MM.1S (cell line): ENCODE results near the gene PSMA5.

Experiments used
- DNase-seq: peaks from one replicate; pipeline ENCODE4 v3.0.0-alpha.2; 2015
- H2AFZ ChIP-seq: fragments of 300-600 bp; sonication (generic); 2 replicates; pipeline ENCODE4 v1.6.0; 2016; ENCODE audit warnings: antibody characterized with exemption, low read length
- H3F3A ChIP-seq: fragments of 300-600 bp; sonication (generic); 2 replicates; pipeline ENCODE4 v1.6.1; 2016; ENCODE audit warnings: mild to moderate bottlenecking, antibody characterized with exemption, low read length, moderate library complexity, mixed read lengths; ENCODE audit not compliant: insufficient read depth
- H3K27ac ChIP-seq: fragments of 300-600 bp; sonication (generic); 2 replicates; pipeline ENCODE4 v1.5.1; 2016; ENCODE audit warnings: mild to moderate bottlenecking, low read length
- H3K27me3 ChIP-seq: fragments of 300-600 bp; sonication (generic); replicated peaks from 2 replicates; pipeline ENCODE4 v1.6.0; 2016; ENCODE audit warnings: low read length; ENCODE audit not compliant: insufficient read depth
- H3K36me3 ChIP-seq: fragments of 300-600 bp; sonication (generic); replicated peaks from 2 replicates; pipeline ENCODE4 v1.6.1; 2016; ENCODE audit warnings: mild to moderate bottlenecking, low read length, mixed read lengths; ENCODE audit not compliant: insufficient read depth
- H3K4me1 ChIP-seq: fragments of 300-600 bp; sonication (generic); 2 replicates; pipeline ENCODE4 v1.6.1; 2016; ENCODE audit warnings: low read length, mixed read lengths
- H3K4me2 ChIP-seq: fragments of 300-600 bp; sonication (generic); 2 replicates; pipeline ENCODE4 v1.6.0; 2016; ENCODE audit warnings: low read depth, low read length
- H3K4me3 ChIP-seq: fragments of 300-600 bp; sonication (generic); 2 replicates; pipeline ENCODE4 v1.5.1; 2016; ENCODE audit warnings: low read length, mixed read lengths
- H3K79me2 ChIP-seq: fragments of 300-600 bp; sonication (generic); 2 replicates; pipeline ENCODE4 v1.6.1; 2016; ENCODE audit warnings: mixed run types, low read length, mixed read lengths
- H3K9ac ChIP-seq: fragments of 300-600 bp; sonication (generic); 2 replicates; pipeline ENCODE4 v1.6.1; 2016; ENCODE audit warnings: low read length, mixed read lengths
- H3K9me2 ChIP-seq: fragments of 300-600 bp; sonication (generic); replicated peaks from 2 replicates; pipeline ENCODE4 v1.6.1; 2016; ENCODE audit warnings: mild to moderate bottlenecking, low read length, mixed read lengths; ENCODE audit not compliant: insufficient read depth
- H3K9me3 ChIP-seq: fragments of 300-600 bp; sonication (generic); replicated peaks from 2 replicates; pipeline ENCODE4 v1.6.1; 2016; ENCODE audit warnings: mild to moderate bottlenecking, low read length, mixed read lengths; ENCODE audit not compliant: insufficient read depth
- H4K20me1 ChIP-seq: fragments of 300-600 bp; sonication (generic); 2 replicates; pipeline ENCODE4 v1.6.1; 2016; ENCODE audit warnings: mild to moderate bottlenecking, low read length, moderate library complexity, mixed read lengths; ENCODE audit not compliant: insufficient read depth
- EZH2 ChIP-seq: fragments of 300-600 bp; sonication (generic); optimal IDR thresholded peaks from 2 replicates; pipeline ENCODE3; 2017; ENCODE audit warnings: low read depth, mild to moderate bottlenecking, antibody characterized with exemption, low read length, mixed read lengths
- EZH2phosphoT487 ChIP-seq: fragments of 300-600 bp; sonication (generic); IDR thresholded peaks from 2 replicates; pipeline ENCODE4 v1.6.1; 2018; ENCODE audit warnings: antibody characterized with exemption, low read length
- TF ChIP-seq, protein P1 (sequence below): fragments of 300-600 bp; sonication (generic); IDR thresholded peaks from 2 replicates; pipeline ENCODE4 v1.5.1; 2016; ENCODE audit warnings: antibody characterized with exemption, low read length, mixed read lengths

PSMA5 gene

GRCh38 chr1:109361649-109362048, 64.6 kb downstream of the PSMA5 start:
- Histone ChIP-seq H3K9me2 (no peaks in the 10 kb centered on the region), H3F3A (no peaks in the 10 kb centered on the region), H3K9ac (no peak overlapping the region), H3K27ac (no peak overlapping the region), H3K79me2 (no peaks in the 10 kb centered on the region), H3K4me3 (no peak overlapping the region), H3K4me1 (no peaks in the 10 kb centered on the region), H3K27me3 (no peaks in the 10 kb centered on the region), H2AFZ (no peak overlapping the region), H3K9me3 (no peaks in the 10 kb centered on the region), H3K36me3 (no peaks in the 10 kb centered on the region), H3K4me2 (no peak overlapping the region), H4K20me1 (no peaks in the 10 kb centered on the region)
- DNase-seq = no peak
- TF ChIP-seq EZH2phosphoT487 (no peak), EZH2 (no peak)
- TF ChIP-seq, protein P1, sequence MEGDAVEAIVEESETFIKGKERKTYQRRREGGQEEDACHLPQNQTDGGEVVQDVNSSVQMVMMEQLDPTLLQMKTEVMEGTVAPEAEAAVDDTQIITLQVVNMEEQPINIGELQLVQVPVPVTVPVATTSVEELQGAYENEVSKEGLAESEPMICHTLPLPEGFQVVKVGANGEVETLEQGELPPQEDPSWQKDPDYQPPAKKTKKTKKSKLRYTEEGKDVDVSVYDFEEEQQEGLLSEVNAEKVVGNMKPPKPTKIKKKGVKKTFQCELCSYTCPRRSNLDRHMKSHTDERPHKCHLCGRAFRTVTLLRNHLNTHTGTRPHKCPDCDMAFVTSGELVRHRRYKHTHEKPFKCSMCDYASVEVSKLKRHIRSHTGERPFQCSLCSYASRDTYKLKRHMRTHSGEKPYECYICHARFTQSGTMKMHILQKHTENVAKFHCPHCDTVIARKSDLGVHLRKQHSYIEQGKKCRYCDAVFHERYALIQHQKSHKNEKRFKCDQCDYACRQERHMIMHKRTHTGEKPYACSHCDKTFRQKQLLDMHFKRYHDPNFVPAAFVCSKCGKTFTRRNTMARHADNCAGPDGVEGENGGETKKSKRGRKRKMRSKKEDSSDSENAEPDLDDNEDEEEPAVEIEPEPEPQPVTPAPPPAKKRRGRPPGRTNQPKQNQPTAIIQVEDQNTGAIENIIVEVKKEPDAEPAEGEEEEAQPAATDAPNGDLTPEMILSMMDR = no peak

DNA sequence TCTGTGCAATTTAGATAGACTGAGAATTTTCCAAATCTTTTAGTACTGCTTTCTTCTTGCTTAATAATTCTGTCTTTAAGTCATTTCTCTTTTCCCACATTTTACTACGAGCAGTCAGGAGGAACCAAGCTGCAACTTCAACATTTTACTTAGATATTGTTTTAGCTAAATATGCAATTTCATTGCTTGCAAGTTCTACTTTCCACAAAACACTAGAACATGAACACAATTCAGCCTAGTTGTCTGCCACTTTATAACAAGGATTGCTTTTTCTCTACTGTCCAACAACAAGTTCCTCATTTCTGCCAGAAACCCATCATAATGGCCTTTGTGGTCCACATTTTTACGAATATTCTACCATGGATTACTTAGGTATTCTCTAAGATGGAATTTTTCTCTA, 65.2 kb downstream of the PSMA5 start:
- no peaks in the 10 kb centered on the region for H4K20me1 ChIP-seq
- no peak overlapping the region for H3K27ac ChIP-seq
- H3K27me3 ChIP-seq = no peaks in the 10 kb centered on the region
- H3K4me3 ChIP-seq = no peak overlapping the region
- no peak overlapping the region for H2AFZ ChIP-seq
- no peaks in the 10 kb centered on the region for H3K9me3 ChIP-seq
- no peaks in the 10 kb centered on the region for H3K9me2 ChIP-seq
- H3K4me2 ChIP-seq = no peak overlapping the region
- DNase-seq = no peak
- no peak overlapping the region for H3K9ac ChIP-seq
- TF ChIP-seq EZH2 = no peak
- TF ChIP-seq EZH2phosphoT487 = no peak
- TF ChIP-seq, protein P1 = no peak
- H3K36me3 ChIP-seq = no peaks in the 10 kb centered on the region
- H3K4me1 ChIP-seq = no peaks in the 10 kb centered on the region
- H3F3A ChIP-seq = no peaks in the 10 kb centered on the region
- H3K79me2 ChIP-seq = no peaks in the 10 kb centered on the region

- Histone ChIP-seq H3K4me2 (no peak overlapping the region), H2AFZ (no peak overlapping the region), H3K27me3 (no peaks in the 10 kb centered on the region), H3K9me3 (no peaks in the 10 kb centered on the region), H3K9ac (no peak overlapping the region), H3F3A (no peaks in the 10 kb centered on the region), H3K36me3 (no peaks in the 10 kb centered on the region), H3K27ac (no peak overlapping the region), H3K4me3 (no peak overlapping the region), H3K4me1 (no peaks in the 10 kb centered on the region), H3K79me2 (no peaks in the 10 kb centered on the region), H3K9me2 (no peaks in the 10 kb centered on the region), H4K20me1 (no peaks in the 10 kb centered on the region)
- TF ChIP-seq EZH2 (no peak), EZH2phosphoT487 (no peak)
- TF ChIP-seq, protein P1 = no peak
- DNase-seq = no peak
These were observed 68.6 kb downstream of the PSMA5 start for GRCh38 chr1:109357616-109358015.
